GM18526 (cell line): ENCODE measurements around the gene ARHGEF10L.

Experiments used
- POLR2A ChIP-seq: IDR thresholded peaks from 3 replicates; pipeline ENCODE4 v1.6.1; 2011; ENCODE audit not compliant: insufficient read length; ENCODE audit errors: extremely low read depth

Gene ARHGEF10L

GRCh38 chr1:17669866-17670451, 130.5 kb downstream of the ARHGEF10L start:
- no peak for TF ChIP-seq POLR2A

- no peak for TF ChIP-seq POLR2A
Observed at GRCh38 chr1:17670587-17671313, 131.3 kb downstream of the ARHGEF10L start.

GRCh38 chr1:17671314-17671705, 131.8 kb downstream of the ARHGEF10L start:
- no peak for TF ChIP-seq POLR2A

DNA sequence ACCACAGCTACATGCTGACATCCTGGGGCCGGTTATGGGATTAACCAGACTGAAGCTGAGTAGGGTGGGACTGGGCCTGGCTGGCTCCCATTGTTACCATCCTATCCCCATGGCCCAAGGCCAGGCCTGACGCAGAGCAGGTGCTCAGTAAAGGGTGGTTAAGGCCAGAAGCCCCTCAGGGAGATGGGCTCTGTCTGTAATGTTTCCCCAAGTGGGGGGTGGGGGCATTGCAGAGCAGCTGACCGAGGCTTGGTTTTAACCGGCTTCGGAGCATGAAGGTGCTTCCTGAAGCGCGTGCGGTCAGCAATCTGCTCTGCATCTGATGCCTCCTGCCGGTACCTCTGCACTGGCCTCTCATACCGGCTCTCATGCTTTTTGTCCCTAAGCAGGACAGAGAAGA, 132.2 kb downstream of the ARHGEF10L start:
- no peak for TF ChIP-seq POLR2A

- no peak for TF ChIP-seq POLR2A
Observed at GRCh38 chr1:17672226-17672625, 132.7 kb downstream of the ARHGEF10L start.

- TF ChIP-seq POLR2A = no peak
Observed at GRCh38 chr1:17673329-17674072, 134.0 kb downstream of the ARHGEF10L start.

DNA sequence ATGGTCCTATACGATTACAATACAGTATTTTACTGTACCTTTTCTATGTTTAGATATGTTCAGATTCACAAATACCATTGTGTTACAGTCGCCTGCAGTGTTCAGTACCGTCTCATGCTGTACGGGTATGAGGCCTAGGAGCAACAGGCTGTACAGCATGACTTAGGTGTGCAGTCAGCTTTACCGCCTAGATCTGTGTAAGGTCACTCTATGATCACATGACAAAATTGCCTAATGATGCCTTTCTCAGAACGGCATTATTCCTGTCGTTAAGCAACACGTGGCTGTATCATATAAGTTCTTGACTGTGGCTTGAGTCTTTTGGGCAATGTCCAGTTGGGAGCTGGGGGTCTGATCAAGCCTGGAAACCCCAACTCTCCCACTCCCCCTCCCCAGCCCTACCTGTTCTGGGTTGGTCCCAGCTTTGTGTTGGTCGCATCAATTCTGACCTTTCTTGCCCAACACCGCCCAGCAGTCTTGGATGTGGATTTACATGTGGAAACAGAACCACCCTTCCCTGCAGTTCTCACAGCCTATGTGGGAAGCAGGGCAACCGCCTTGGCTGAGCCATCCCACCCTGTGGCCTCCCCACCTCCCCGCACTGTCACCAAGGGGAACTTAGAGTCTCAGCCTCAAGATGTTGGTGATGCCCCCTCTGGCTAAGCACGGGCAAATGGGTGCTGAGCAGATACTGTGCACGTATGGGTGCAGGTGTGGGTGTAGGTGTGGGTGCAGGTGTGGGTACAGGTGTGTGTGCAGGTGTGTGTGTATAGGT, 135.4 kb downstream of the ARHGEF10L start:
- no peak for TF ChIP-seq POLR2A

- no peak for TF ChIP-seq POLR2A
Observed at GRCh38 chr1:17675744-17676143, 136.2 kb downstream of the ARHGEF10L start.

DNA sequence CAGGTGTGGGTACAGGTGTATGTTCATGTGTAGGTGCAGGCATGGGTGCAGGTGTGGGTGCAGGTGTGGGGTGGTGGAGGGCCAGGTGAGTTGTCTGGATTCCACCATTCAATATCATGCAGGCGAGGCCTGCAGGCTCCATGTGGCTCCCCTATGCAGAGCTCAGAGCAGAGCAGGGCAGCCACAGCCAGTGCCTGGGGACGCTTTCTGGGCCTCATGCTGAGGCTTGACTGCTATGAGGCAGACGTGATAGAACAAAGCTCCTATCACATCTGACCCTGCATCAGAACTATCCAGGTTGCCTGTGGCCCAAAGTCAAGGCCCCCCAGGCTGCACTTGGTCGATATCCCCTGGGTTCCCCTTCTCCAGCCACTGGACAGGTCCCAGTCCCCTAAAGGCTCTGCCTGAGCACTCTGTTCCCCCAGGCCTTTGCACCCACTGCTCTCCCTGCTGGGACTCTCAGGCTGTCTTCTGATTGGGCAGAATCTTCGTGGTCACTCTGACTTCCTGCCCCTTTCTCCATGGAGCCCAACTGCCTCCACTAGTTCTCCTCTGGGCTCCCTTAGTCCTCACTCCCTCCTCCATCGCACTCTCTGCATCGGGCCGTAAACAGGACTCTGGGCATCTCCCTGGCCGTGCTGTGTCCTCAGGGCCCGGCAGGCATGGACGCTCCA, 137.0 kb downstream of the ARHGEF10L start:
- no peak for TF ChIP-seq POLR2A

DNA sequence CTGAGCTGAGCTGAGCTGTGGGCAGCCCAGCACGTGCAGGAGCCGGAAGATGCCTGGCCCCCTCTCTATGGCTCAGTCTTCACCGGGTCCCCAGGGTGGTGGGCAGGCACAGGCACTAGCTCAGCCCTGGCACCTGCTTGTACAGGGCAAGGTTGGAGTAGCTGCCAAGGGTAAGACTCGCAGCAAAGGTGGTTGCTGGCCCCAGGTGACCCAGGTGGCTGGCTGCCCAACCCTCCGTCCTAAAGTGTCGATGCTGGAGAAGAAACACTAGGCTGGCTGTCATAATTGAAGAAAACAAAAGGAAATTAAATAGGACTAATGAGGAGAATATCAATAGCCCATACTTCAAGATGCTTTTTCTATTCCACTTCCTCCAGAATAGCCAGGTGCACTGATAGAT, 138.5 kb downstream of the ARHGEF10L start:
- TF ChIP-seq POLR2A = no peak

- no peak for TF ChIP-seq POLR2A
Observed at GRCh38 chr1:17679856-17680255, 140.4 kb downstream of the ARHGEF10L start.

GRCh38 chr1:17680308-17680707, 140.8 kb downstream of the ARHGEF10L start:
- TF ChIP-seq POLR2A = no peak

- no peak for TF ChIP-seq POLR2A
Observed at GRCh38 chr1:17682400-17682799, 142.9 kb downstream of the ARHGEF10L start.

DNA sequence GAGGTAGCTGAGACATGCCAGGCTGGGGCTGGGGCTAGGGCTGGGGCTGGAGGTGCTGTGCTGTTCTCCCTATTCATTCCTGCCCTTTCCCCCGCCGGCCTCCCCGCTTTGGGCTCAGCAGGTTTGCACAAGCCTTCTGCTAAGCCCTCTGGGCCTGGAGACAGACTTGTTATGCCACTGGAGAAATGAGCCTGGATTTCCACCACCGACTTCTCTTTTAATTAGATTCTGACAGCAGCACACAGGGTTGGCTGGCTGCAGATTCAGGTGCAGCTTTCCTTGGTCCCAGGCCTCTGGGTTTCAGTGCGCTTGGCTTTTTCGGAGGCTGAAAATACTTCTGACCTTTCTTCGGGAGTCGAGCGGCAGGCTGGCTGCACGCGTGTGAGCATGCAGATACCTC, 144.1 kb downstream of the ARHGEF10L start:
- TF ChIP-seq POLR2A = no peak

- no peak for TF ChIP-seq POLR2A
Observed at GRCh38 chr1:17684810-17685209, 145.3 kb downstream of the ARHGEF10L start.
